IMR-90 (cell line): Measurements from ENCODE around the gene SNRNP70. TPM values are rescaled to one million over a fixed set of nuclear protein-coding genes. Genes with fewer than 3 reads are reported as not detected.

Experiments used
- ATAC-seq: fragments of 200-7000 bp; cut with Tn5 transposase; 2 replicates; pipeline ENCODE4 v1.9.1; 2020; ENCODE audit warnings: low read depth, mild to moderate bottlenecking, moderate library complexity
- BruUV-seq: library from RNA; stranded (reverse); fragments of 400-500 nt; replicated peaks from 2 replicates; lab custom pipeline; 2021; lab: Mats Ljungman, UMichigan
- CTCF ChIA-PET: fragments of 300-600 bp; formaldehyde crosslinking; extraction: SDS; loops from one replicate; lab custom pipeline; 2021; ENCODE audit warnings: antibody characterized with exemption; lab: Yijun Ruan, JAX
- POLR2A ChIA-PET: fragments of 300-600 bp; sonication (Branson Sonifier 250); formaldehyde crosslinking; loops from one replicate; lab custom pipeline; 2022; ENCODE audit warnings: antibody characterized with exemption; ENCODE audit not compliant: unreplicated experiment; lab: Charles Lee
- DNase-seq: peaks from one replicate; pipeline ENCODE4 v3.0.0; 2013
- H2AFZ ChIP-seq: replicated peaks from 2 replicates; pipeline ENCODE3; 2013; ENCODE audit warnings: low read length, mild to moderate bottlenecking; ENCODE audit not compliant: poor library complexity
- H2AK5ac ChIP-seq: 2 replicates; pipeline ENCODE4 v1.6.1; 2013; ENCODE audit warnings: low read depth, low read length, inconsistent platforms
- H2AK9ac ChIP-seq: replicated peaks from 2 replicates; pipeline ENCODE3; 2013; ENCODE audit warnings: mild to moderate bottlenecking, low read depth, low read length, moderate library complexity; ENCODE audit not compliant: poor library complexity
- H2BK120ac ChIP-seq: 2 replicates; pipeline ENCODE4 v1.6.1; 2013; ENCODE audit warnings: low read depth, low read length, inconsistent platforms
- H2BK15ac ChIP-seq: 3 replicates; pipeline ENCODE4 v1.6.1; 2013; ENCODE audit warnings: low read depth, low read length, inconsistent platforms
- H2BK20ac ChIP-seq: 2 replicates; pipeline ENCODE4 v1.6.1; 2013; ENCODE audit warnings: low read depth, mild to moderate bottlenecking, inconsistent platforms, low read length, moderate library complexity
- H2BK5ac ChIP-seq: 2 replicates; pipeline ENCODE4 v1.6.1; 2013; ENCODE audit warnings: mild to moderate bottlenecking, low read depth, low read length, inconsistent platforms; ENCODE audit not compliant: poor library complexity, severe bottlenecking
- H3K14ac ChIP-seq: replicated peaks from 2 replicates; pipeline ENCODE4 v1.6.1; 2013; ENCODE audit warnings: low read depth, low read length, inconsistent platforms
- H3K18ac ChIP-seq: 2 replicates; pipeline ENCODE4 v1.6.1; 2013; ENCODE audit warnings: low read depth, low read length, control low read depth
- H3K23ac ChIP-seq: 2 replicates; pipeline ENCODE4 v1.6.1; 2013; ENCODE audit warnings: low read depth, low read length, inconsistent platforms
- H3K27ac ChIP-seq: 2 replicates; pipeline ENCODE4 v1.5.1; 2013; ENCODE audit warnings: mild to moderate bottlenecking, control low read depth, low read length; ENCODE audit not compliant: insufficient read depth
- H3K27me3 ChIP-seq: 2 replicates; pipeline ENCODE4 v1.6.1; 2013; ENCODE audit warnings: low read length; ENCODE audit not compliant: control insufficient read depth, insufficient read depth
- H3K36me3 ChIP-seq: 2 replicates; pipeline ENCODE4 v1.6.1; 2013; ENCODE audit warnings: low read length, mixed read lengths; ENCODE audit not compliant: control insufficient read depth, insufficient read depth
- H3K4ac ChIP-seq: 2 replicates; pipeline ENCODE4 v1.6.1; 2013; ENCODE audit warnings: low read depth, low read length, inconsistent platforms
- H3K4me1 ChIP-seq: 2 replicates; pipeline ENCODE4 v1.6.1; 2013; ENCODE audit warnings: low read length, mixed read lengths; ENCODE audit not compliant: control insufficient read depth, insufficient read depth
- H3K4me2 ChIP-seq: 2 replicates; pipeline ENCODE4 v1.6.1; 2013; ENCODE audit warnings: low read depth, mild to moderate bottlenecking, control low read depth, low read length, moderate library complexity
- H3K4me3 ChIP-seq: 2 replicates; pipeline ENCODE4 v1.5.1; 2013; ENCODE audit warnings: low read depth, mild to moderate bottlenecking, control low read depth, low read length, moderate library complexity; ENCODE audit not compliant: insufficient read depth
- H3K56ac ChIP-seq: 2 replicates; pipeline ENCODE4 v1.6.1; 2013; ENCODE audit warnings: low read length, inconsistent platforms; ENCODE audit not compliant: insufficient read depth; ENCODE audit errors: extremely low read depth
- H3K79me1 ChIP-seq, 2 experiments: 2 replicates each; pipeline ENCODE4 v1.6.1; 2013; ENCODE audit warnings: low read length in 2 of 2, inconsistent platforms in 1 of 2, low read depth in 1 of 2
- H3K9ac ChIP-seq: 2 replicates; pipeline ENCODE4 v1.6.1; 2013; ENCODE audit warnings: low read depth, low read length, control low read depth
- H3K9me1 ChIP-seq: 2 replicates; pipeline ENCODE4 v1.6.1; 2013; ENCODE audit warnings: low read length, inconsistent platforms; ENCODE audit not compliant: insufficient read depth
- H3K9me3 ChIP-seq: 2 replicates; pipeline ENCODE4 v1.6.1; 2013; ENCODE audit warnings: low read length; ENCODE audit not compliant: control insufficient read depth, insufficient read depth
- H4K20me1 ChIP-seq: 2 replicates; pipeline ENCODE4 v1.6.1; 2013; ENCODE audit warnings: low read length, inconsistent platforms; ENCODE audit not compliant: insufficient read depth
- H4K5ac ChIP-seq: 2 replicates; pipeline ENCODE4 v1.6.1; 2013; ENCODE audit warnings: mild to moderate bottlenecking, low read depth, low read length, control low read depth
- H4K8ac ChIP-seq, 2 experiments: 2 replicates each; pipeline ENCODE4 v1.6.1; 2013; ENCODE audit warnings: low read depth in 2 of 2, low read length in 2 of 2, control low read depth in 1 of 2, inconsistent platforms in 1 of 2
- H4K91ac ChIP-seq: 2 replicates; pipeline ENCODE4 v1.6.1; 2013; ENCODE audit warnings: low read depth, low read length, inconsistent platforms; ENCODE audit not compliant: insufficient read depth
- RFX5 ChIP-seq: IDR thresholded peaks from 2 replicates; pipeline ENCODE4 v1.8.0; 2012; ENCODE audit warnings: low read depth, mild to moderate bottlenecking, low read length, moderate library complexity
- WGBS, 2 experiments: methylation state at CpG; one replicate each; pipeline versions ENCODE4 v1.1.5 to v1.1.7; 2013; ENCODE audit warnings: missing lambda C conversion rate in 2 of 2; ENCODE audit not compliant: insufficient read length in 1 of 2; ENCODE audit errors: extremely low coverage in 2 of 2; 5-methylcytosine and 5-hydroxymethylcytosine counted together
- dilution Hi-C: fragments of 300-500 bp; cut with HindIII; formaldehyde crosslinking; loops from one replicate; pipeline ENCODE4 v1.14.3; 2018; ENCODE audit warnings: low sequenced_read_pairs; ENCODE audit not compliant: unreplicated experiment
- in situ Hi-C: fragments of 300-500 bp; cut with MboI; formaldehyde crosslinking; loops from 3 replicates; pipeline ENCODE4 v1.14.3; 2019; ENCODE audit warnings: low sequenced_read_pairs, inconsistent platforms, mixed read lengths
- intact Hi-C: fragments of 100-400 bp; cut with micrococcal nuclease; formaldehyde crosslinking; loops from 2 replicates; pipeline ENCODE4 v1.10.0; 2022
- polyA plus RNA-seq, 3 experiments: library from polyadenylated mRNA; depleted of rRNA; stranded (reverse); fragments of >200 nt; gene quantifications; 2 replicates each; pipeline ENCODE4 v1.2.3, GENCODE V29; 2012; ENCODE audit warnings: low replicate concordance in 1 of 3
- total RNA-seq: library from RNA; depleted of rRNA; stranded (reverse); fragments of >200 nt; gene quantifications from 2 replicates; pipeline ENCODE4 v1.2.3, GENCODE V29; 2012

The SNRNP70 gene
- total and polyA plus RNA-seq, 2 of the 4 experiments (the other 2 are of a cell fraction), result 72.8 to 200 TPM

DNA sequence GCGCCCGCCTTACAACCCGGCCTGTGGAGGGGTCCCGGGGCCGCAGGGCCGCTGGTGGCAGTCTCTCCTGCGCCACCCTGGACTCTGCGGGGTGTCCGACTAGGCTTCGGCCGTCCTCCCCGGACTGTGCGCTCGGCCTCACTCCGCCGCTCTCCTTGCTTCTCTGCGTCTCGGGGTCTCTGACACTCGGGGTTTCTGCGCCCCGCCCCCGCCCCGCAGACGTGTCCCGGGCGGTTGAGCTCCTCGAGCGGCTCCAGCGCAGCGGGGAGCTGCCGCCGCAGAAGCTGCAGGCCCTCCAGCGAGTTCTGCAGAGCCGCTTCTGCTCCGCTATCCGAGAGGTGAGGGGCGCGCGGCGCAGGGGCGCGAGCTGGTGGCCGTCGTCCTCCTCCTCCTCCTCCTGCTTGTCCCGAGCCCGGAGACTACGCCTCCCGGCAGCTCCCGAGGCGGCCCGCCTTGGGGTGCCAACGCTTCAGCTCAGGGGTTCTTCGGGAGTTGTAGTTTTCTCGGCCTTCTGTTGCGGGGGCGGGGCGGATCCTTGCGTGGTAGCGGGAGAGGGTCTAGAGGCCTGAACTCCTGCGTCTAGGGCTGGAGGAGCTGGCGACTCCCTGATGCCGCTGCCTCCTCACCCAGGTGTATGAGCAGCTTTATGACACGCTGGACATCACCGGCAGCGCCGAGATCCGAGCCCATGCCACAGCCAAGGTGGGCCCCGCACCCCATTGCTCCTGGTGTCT, 29.5 kb downstream of the SNRNP70 start:
- H3K9me3 ChIP-seq, result no peaks in the 10 kb centered on the region
- H3K9me1 ChIP-seq, result peaks cover 20% of the 10 kb centered on the region
- peak; percentile 33 for DNase-seq
- peaks cover 4 to 41% of the 10 kb centered on the region in 2 experiments; a peak in 3 of 4 replicates for H3K79me1 ChIP-seq
- H3K18ac ChIP-seq, result no peak overlapping the region
- peak; percentile 18 for ATAC-seq
- peak overlapping the region; percentile 43; the same call in 1 of the 2 replicates for H4K91ac ChIP-seq
- H3K36me3 ChIP-seq, result peaks cover 2% of the 10 kb centered on the region; the same call in 1 of the 2 replicates
- TF ChIP-seq RFX5, result no peak
- in situ Hi-C loops (no loop called here), intact Hi-C loops (loop anchor here (5.0 kb wide), 1 partner anchor 83 kb away; no protein-coding TSS in a partner anchor), dilution Hi-C loops (no loop called here)
- H3K9ac ChIP-seq, result peak overlapping the region; percentile 71
- H2BK20ac ChIP-seq, result no peak overlapping the region
- H3K27me3 ChIP-seq, result no peaks in the 10 kb centered on the region
- H2BK120ac ChIP-seq, result peak overlapping the region; percentile 22; the same call in 1 of the 2 replicates
- H4K5ac ChIP-seq, result peak overlapping the region; percentile 48; the same call in 1 of the 2 replicates
- no peak overlapping the region for H2BK15ac ChIP-seq
- ChIA-PET CTCF (interaction anchor here (1.6 to 2.9 kb wide), 4 partner anchors 13 to 84 kb away, joined by 4 to 13 read pairs (median 5); no protein-coding TSS in a partner anchor), POLR2A (no interaction called here)
- peak overlapping the region; percentile 52 for H3K4ac ChIP-seq
- H3K4me2 ChIP-seq, result peak overlapping the region; percentile 84
- peak overlapping the region; percentile 57; the same call in 1 of the 2 replicates for H3K27ac ChIP-seq
- BruUV-seq, result no TSS peak
- 0% methylated on average over 30 of the region's 68 CpGs; no CpG with 5 or more reads in 1 of the 2 experiments for WGBS, 2 experiments
- peak overlapping the region; percentile 98 for H2AFZ ChIP-seq
- peaks cover 8% of the 10 kb centered on the region for H3K4me1 ChIP-seq
- H3K56ac ChIP-seq, result no peak overlapping the region
- H2BK5ac ChIP-seq, result peak overlapping the region; percentile 18
- H3K14ac ChIP-seq, result 0 out of 2 replicates have a peak overlapping the region, but pooled peaks have one; percentile 62
- no peak overlapping the region for H2AK5ac ChIP-seq
- H3K23ac ChIP-seq, result no peak overlapping the region
- peak overlapping the region in 1 of 2 experiments; percentile 65; a peak in 2 of 4 replicates for H4K8ac ChIP-seq
- H4K20me1 ChIP-seq, result peaks cover 2% of the 10 kb centered on the region
- peak overlapping the region; percentile 98 for H2AK9ac ChIP-seq
- H3K4me3 ChIP-seq, result peak overlapping the region; percentile 96
